Endothelial cell of umbilical vein (primary cell): ENCODE measurements around the gene FAM117B. TPM values are rescaled to one million over a fixed set of nuclear protein-coding genes. Genes with fewer than 3 reads are reported as not detected.

ENCODE experiments used
- BruUV-seq: library from RNA; stranded (reverse); fragments of 400-500 nt; replicated peaks from 2 replicates; lab custom pipeline; 2021; lab: Mats Ljungman, UMichigan
- CTCF ChIA-PET: fragments of 300-600, 350-600 bp; sonication (Branson Sonifier 250); formaldehyde crosslinking; loops from one replicate; lab custom pipeline; 2021; ENCODE audit warnings: antibody characterized with exemption, inconsistent platforms; lab: Charles Lee
- POLR2A ChIA-PET: fragments of 300-600, 350-600 bp; sonication (Branson Sonifier 250); formaldehyde crosslinking; loops from one replicate; lab custom pipeline; 2021; ENCODE audit warnings: antibody characterized with exemption, inconsistent platforms; lab: Charles Lee
- DNase-seq: peaks from one replicate; pipeline ENCODE4 v3.0.0-alpha.2; 2011; ENCODE audit warnings: low read depth, low spot score
- FAIRE-seq: peaks from 2 replicates; lab custom pipeline; 2011; peaks lifted over from hg19 to GRCh38; lab: Jason Lieb, UNC
- H2AFZ ChIP-seq: 2 replicates; pipeline ENCODE4 v1.6.0; 2012; ENCODE audit warnings: low read depth, low read length, control low read depth, inconsistent platforms
- H3K27ac ChIP-seq: 2 replicates; pipeline ENCODE4 v1.5.1; 2011; ENCODE audit warnings: low read depth, mild to moderate bottlenecking, control low read depth, low read length, moderate library complexity; ENCODE audit not compliant: insufficient read depth
- H3K27me3 ChIP-seq, 2 experiments: 2 replicates each; pipeline versions ENCODE4 v1.6.0 to v1.6.1; 2011; ENCODE audit warnings: low read length in 2 of 2, mixed read lengths in 1 of 2; ENCODE audit not compliant: control insufficient read depth in 2 of 2, insufficient read depth in 2 of 2
- H3K36me3 ChIP-seq, 2 experiments: 2 replicates in 1 of 2; 3 replicates in 1 of 2; pipeline ENCODE4 v1.5.1; 2011; ENCODE audit warnings: low read length in 2 of 2, mild to moderate bottlenecking in 1 of 2, moderate library complexity in 1 of 2; ENCODE audit not compliant: control insufficient read depth in 2 of 2, insufficient read depth in 2 of 2; ENCODE audit errors: extremely low read depth in 1 of 2
- H3K4me1 ChIP-seq: 3 replicates; pipeline ENCODE4 v1.5.1; 2011; ENCODE audit warnings: mild to moderate bottlenecking, low read length; ENCODE audit not compliant: control insufficient read depth, insufficient read depth; ENCODE audit errors: extremely low read depth
- H3K4me2 ChIP-seq: 2 replicates; pipeline ENCODE4 v1.6.1; 2011; ENCODE audit warnings: low read length, control low read depth, mixed read lengths; ENCODE audit not compliant: insufficient read depth
- H3K4me3 ChIP-seq, 3 experiments: fragments of 200-600 bp in 1 of 3; sonication (generic), shearing (Covaris generic) in 1 of 3; replicated peaks in 1 of 3; 2 replicates each; pipeline ENCODE4 v1.5.1; 2011 to 2016; ENCODE audit warnings: control low read depth in 3 of 3, low read length in 3 of 3, mild to moderate bottlenecking in 2 of 3, inconsistent platforms in 1 of 3, low read depth in 1 of 3, moderate library complexity in 1 of 3; ENCODE audit not compliant: insufficient read depth in 1 of 3
- H3K79me2 ChIP-seq: 2 replicates; pipeline ENCODE4 v1.6.0; 2012; ENCODE audit warnings: low read length, inconsistent platforms; ENCODE audit not compliant: control insufficient read depth, insufficient read depth
- H3K9ac ChIP-seq: replicated peaks from 2 replicates; pipeline ENCODE3; 2011; ENCODE audit warnings: low read length, control low read depth; ENCODE audit not compliant: insufficient read depth; ENCODE audit errors: extremely low read depth
- H3K9me1 ChIP-seq: replicated peaks from 3 replicates; pipeline ENCODE4 v1.6.0; 2011; ENCODE audit warnings: mild to moderate bottlenecking, low read length; ENCODE audit not compliant: control insufficient read depth, insufficient read depth; ENCODE audit errors: extremely low read depth
- H3K9me3 ChIP-seq: replicated peaks from 2 replicates; pipeline ENCODE4 v1.5.1; 2012; ENCODE audit warnings: low read length, inconsistent platforms; ENCODE audit not compliant: control insufficient read depth, insufficient read depth
- H4K20me1 ChIP-seq: replicated peaks from 2 replicates; pipeline ENCODE3; 2011; ENCODE audit warnings: mild to moderate bottlenecking, low read length; ENCODE audit not compliant: control insufficient read depth, insufficient read depth; ENCODE audit errors: extremely low read depth
- EZH2 ChIP-seq: IDR thresholded peaks from 2 replicates; pipeline ENCODE4 v1.6.1; 2012; ENCODE audit warnings: borderline replicate concordance, low read depth, mild to moderate bottlenecking, moderate library complexity, low read length, inconsistent platforms; ENCODE audit not compliant: severe bottlenecking
- FOS ChIP-seq: IDR thresholded peaks from 2 replicates; pipeline ENCODE4 v1.6.1; 2011; ENCODE audit warnings: mild to moderate bottlenecking, low read length, moderate library complexity, borderline replicate concordance; ENCODE audit not compliant: insufficient read depth
- GATA2 ChIP-seq: IDR thresholded peaks from 2 replicates; pipeline ENCODE4 v1.7.0; 2011; ENCODE audit warnings: low read depth, mild to moderate bottlenecking, moderate library complexity, mixed read lengths, low read length; ENCODE audit not compliant: insufficient read length, insufficient read depth
- JUN ChIP-seq: IDR thresholded peaks from 2 replicates; pipeline ENCODE4 v1.6.1; 2011; ENCODE audit warnings: borderline replicate concordance, low read depth; ENCODE audit not compliant: insufficient read length, insufficient read depth
- MYC ChIP-seq: IDR thresholded peaks from one replicate; pipeline ENCODE4 v1.6.1; 2011; ENCODE audit warnings: mild to moderate bottlenecking, low read depth, low read length
- POLR2A ChIP-seq: IDR thresholded peaks from 2 replicates; pipeline ENCODE4 v1.6.1; 2012; ENCODE audit warnings: low read depth, mild to moderate bottlenecking, control low read depth, low read length
- POLR2AphosphoS5 ChIP-seq: IDR thresholded peaks from 2 replicates; pipeline ENCODE4 v1.6.1; 2012; ENCODE audit warnings: low read depth, mild to moderate bottlenecking, control low read depth, low read length, moderate library complexity; ENCODE audit not compliant: insufficient read depth
- dilution Hi-C: fragments of 300-500 bp; cut with MboI; formaldehyde crosslinking; loops from one replicate; pipeline ENCODE4 v1.15.0; 2019; ENCODE audit warnings: low sequenced_read_pairs; ENCODE audit not compliant: extremely low pct_ligation_motif_present
- intact Hi-C: fragments of 100-400 bp; cut with micrococcal nuclease; formaldehyde crosslinking; loops from one replicate; pipeline ENCODE4 v1.10.0; 2022
- polyA plus RNA-seq, 4 experiments: library from polyadenylated mRNA; depleted of rRNA in 3 of 4; stranded (reverse) in 3 of 4; unstranded in 1 of 4; fragments of >200 nt; gene quantifications; 2 replicates each; pipeline versions ENCODE4 v1.2.1 to v1.2.3, GENCODE V29; 2011 to 2012; ENCODE audit warnings: missing spikeins in 1 of 4
- total RNA-seq: library from RNA; stranded (reverse); gene quantifications from 2 replicates; pipeline ENCODE4 v1.2.3, GENCODE V29; 2021
- TF ChIP-seq, protein P1 (sequence below), 2 donors: IDR thresholded peaks; 1 replicate in 1 of 2; 2 replicates in 1 of 2; pipeline ENCODE4 v1.5.1; 2011; ENCODE audit warnings: low read length in 2 of 2, mild to moderate bottlenecking in 2 of 2, moderate library complexity in 2 of 2, control low read depth in 1 of 2, inconsistent platforms in 1 of 2, low read depth in 1 of 2; ENCODE audit not compliant: insufficient read depth in 1 of 2; ENCODE audit errors: extremely low read depth in 1 of 2
- TF ChIP-seq, protein P2 (sequence below): IDR thresholded peaks from 2 replicates; pipeline ENCODE4 v1.6.1; 2011; ENCODE audit not compliant: insufficient read depth, insufficient read length

FAM117B gene
- total and polyA plus RNA-seq, 2 donors (not counting 3 experiments of a cell fraction or from before 2014, with no cell fraction given) = 1.3 to 7.0 TPM

DNA sequence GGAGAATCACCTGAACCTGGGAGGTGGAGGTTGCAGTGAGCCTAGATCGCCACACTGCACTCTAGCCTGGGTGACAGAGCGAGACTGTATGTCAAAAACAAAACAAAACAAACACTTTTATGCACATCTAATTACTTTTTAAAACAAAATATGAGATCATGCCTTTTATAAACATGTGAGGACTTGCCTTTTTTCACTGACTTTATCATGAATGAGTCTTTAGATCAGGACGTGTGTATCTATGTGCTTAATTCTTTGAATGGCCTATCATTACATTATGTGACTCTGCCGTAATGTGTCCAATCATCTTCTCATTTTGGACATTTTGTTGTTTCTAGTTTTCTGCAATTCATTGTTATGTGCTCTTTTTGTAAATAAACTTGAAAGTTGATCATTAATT, 58.7 kb downstream of the FAM117B start:
- dilution Hi-C loops (no loop called here), intact Hi-C loops (no loop called here)
- Histone ChIP-seq H3K4me2 (no peak overlapping the region), H3K27me3 (no peaks in the 10 kb centered on the region), H3K36me3 (no peaks in the 10 kb centered on the region), H3K4me1 (no peaks in the 10 kb centered on the region), H3K79me2 (no peaks in the 10 kb centered on the region), H3K9me1 (no peaks in the 10 kb centered on the region), H2AFZ (no peak overlapping the region), H3K4me3 (no peak overlapping the region), H3K9me3 (no peaks in the 10 kb centered on the region), H3K27ac (no peak overlapping the region), H4K20me1 (no peaks in the 10 kb centered on the region), H3K9ac (no peak overlapping the region)
- no peak for DNase-seq
- TF ChIP-seq, protein P1, sequence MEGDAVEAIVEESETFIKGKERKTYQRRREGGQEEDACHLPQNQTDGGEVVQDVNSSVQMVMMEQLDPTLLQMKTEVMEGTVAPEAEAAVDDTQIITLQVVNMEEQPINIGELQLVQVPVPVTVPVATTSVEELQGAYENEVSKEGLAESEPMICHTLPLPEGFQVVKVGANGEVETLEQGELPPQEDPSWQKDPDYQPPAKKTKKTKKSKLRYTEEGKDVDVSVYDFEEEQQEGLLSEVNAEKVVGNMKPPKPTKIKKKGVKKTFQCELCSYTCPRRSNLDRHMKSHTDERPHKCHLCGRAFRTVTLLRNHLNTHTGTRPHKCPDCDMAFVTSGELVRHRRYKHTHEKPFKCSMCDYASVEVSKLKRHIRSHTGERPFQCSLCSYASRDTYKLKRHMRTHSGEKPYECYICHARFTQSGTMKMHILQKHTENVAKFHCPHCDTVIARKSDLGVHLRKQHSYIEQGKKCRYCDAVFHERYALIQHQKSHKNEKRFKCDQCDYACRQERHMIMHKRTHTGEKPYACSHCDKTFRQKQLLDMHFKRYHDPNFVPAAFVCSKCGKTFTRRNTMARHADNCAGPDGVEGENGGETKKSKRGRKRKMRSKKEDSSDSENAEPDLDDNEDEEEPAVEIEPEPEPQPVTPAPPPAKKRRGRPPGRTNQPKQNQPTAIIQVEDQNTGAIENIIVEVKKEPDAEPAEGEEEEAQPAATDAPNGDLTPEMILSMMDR (IDR thresholded peaks at IDR 0.05; ENCODE audit: extremely low read depth in 1 of 2, insufficient read depth in 1 of 2, low read depth in 1 of 2, low read length in 2 of 2) = no peak
- TF ChIP-seq FOS = no peak
- no peak for TF ChIP-seq MYC
- no peak for FAIRE-seq
- BruUV-seq = no TSS peak
- ChIA-PET POLR2A (no interaction called here), CTCF (no interaction called here)

DNA sequence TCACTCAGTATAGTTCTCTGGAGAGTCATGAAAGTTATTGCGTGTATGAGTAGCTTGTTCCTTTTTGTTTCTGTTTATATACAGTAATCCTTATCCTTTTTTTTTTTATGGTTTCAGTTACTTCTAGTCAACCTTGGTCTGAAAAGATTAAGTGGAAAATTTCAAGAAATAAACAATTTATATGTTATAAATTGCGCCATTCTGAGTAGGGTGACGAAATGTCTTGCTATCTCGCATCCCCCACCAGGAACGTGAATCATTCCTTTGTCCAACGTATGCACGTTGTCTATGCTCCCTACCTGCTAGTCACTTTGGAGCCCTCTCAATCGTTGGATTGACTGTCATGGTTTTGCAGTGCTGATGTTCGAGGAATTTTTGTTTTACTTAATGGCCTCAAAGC, 60.4 kb downstream of the FAM117B start:
- no peaks in the 10 kb centered on the region for H3K36me3 ChIP-seq
- no peak for TF ChIP-seq POLR2A
- no peak for TF ChIP-seq MYC
- TF ChIP-seq EZH2 = no peak
- TF ChIP-seq, protein P1 (IDR thresholded peaks at IDR 0.05; ENCODE audit: extremely low read depth in 1 of 2, insufficient read depth in 1 of 2, low read depth in 1 of 2, low read length in 2 of 2) = no peak
- TF ChIP-seq POLR2AphosphoS5 = no peak
- no peak for TF ChIP-seq FOS
- no peak for TF ChIP-seq GATA2
- TF ChIP-seq JUN = no peak
- TF ChIP-seq, protein P2, sequence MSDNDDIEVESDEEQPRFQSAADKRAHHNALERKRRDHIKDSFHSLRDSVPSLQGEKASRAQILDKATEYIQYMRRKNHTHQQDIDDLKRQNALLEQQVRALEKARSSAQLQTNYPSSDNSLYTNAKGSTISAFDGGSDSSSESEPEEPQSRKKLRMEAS = no peak
- ChIA-PET POLR2A (no interaction called here), CTCF (no interaction called here)
- dilution Hi-C loops = no loop called here
- H3K4me1 ChIP-seq = no peaks in the 10 kb centered on the region
- H4K20me1 ChIP-seq = no peaks in the 10 kb centered on the region
- no peaks in the 10 kb centered on the region for H3K79me2 ChIP-seq
- intact Hi-C loops = no loop called here
- no peak overlapping the region for H2AFZ ChIP-seq
- no peak overlapping the region for H3K4me3 ChIP-seq
- BruUV-seq = no TSS peak
- no peak overlapping the region for H3K9ac ChIP-seq
- FAIRE-seq = no peak
- H3K27ac ChIP-seq = no peak overlapping the region
- no peaks in the 10 kb centered on the region for H3K9me1 ChIP-seq
- H3K4me2 ChIP-seq = no peak overlapping the region
- no peak for DNase-seq
- H3K9me3 ChIP-seq = no peaks in the 10 kb centered on the region
- no peaks in the 10 kb centered on the region for H3K27me3 ChIP-seq
